HG03135 (cell line): ENCODE results near the gene TXK.

Experiments used
- ATAC-seq: cut with Tn5 transposase; IDR thresholded peaks from one replicate; pipeline ENCODE4 v1.9.1; 2021; ENCODE audit warnings: mild to moderate bottlenecking, moderate library complexity; ENCODE audit not compliant: unreplicated experiment

TXK gene

GRCh38 chr4:48065587-48066052, 68.4 kb downstream of the TXK start:
- peak; percentile 61 for ATAC-seq

- no peak for ATAC-seq
Observed at GRCh38 chr4:48064349-48064748, 69.7 kb downstream of the TXK start.

- no peak for ATAC-seq
Observed at GRCh38 chr4:48058617-48059530, 75.2 kb downstream of the TXK start.

- no peak for ATAC-seq
Observed at GRCh38 chr4:48051078-48051477, 83.0 kb downstream of the TXK start.

- ATAC-seq: no peak
Observed at GRCh38 chr4:48049483-48049882, 84.6 kb downstream of the TXK start.

- peak; percentile 8 for ATAC-seq
Observed at GRCh38 chr4:48047896-48048295, 86.2 kb downstream of the TXK start.

- peak; percentile 97 for ATAC-seq
Observed at GRCh38 chr4:48047421-48047844, 86.6 kb downstream of the TXK start.

- no peak for ATAC-seq
Observed at GRCh38 chr4:48046059-48046458, 88.0 kb downstream of the TXK start.

GRCh38 chr4:48044298-48044697, 89.8 kb downstream of the TXK start:
- no peak for ATAC-seq

- ATAC-seq: no peak
Observed at GRCh38 chr4:48043504-48043903, 90.5 kb downstream of the TXK start.

- no peak for ATAC-seq
Observed at GRCh38 chr4:48042979-48043461, 91.0 kb downstream of the TXK start.

- ATAC-seq: no peak
Observed at GRCh38 chr4:48041535-48042137, 92.4 kb downstream of the TXK start.

- no peak for ATAC-seq
Observed at GRCh38 chr4:48039561-48039960, 94.5 kb downstream of the TXK start.

GRCh38 chr4:48038666-48039065, 95.4 kb downstream of the TXK start:
- no peak for ATAC-seq

- no peak for ATAC-seq
Observed at GRCh38 chr4:48037117-48037462, 97.0 kb downstream of the TXK start.

- no peak for ATAC-seq
Observed at GRCh38 chr4:48035952-48036351, 98.1 kb downstream of the TXK start.

- ATAC-seq: peak; percentile 44
Observed at GRCh38 chr4:48033825-48034413, 100.1 kb downstream of the TXK start.

GRCh38 chr4:48033412-48033811, 100.6 kb downstream of the TXK start:
- no peak for ATAC-seq

- ATAC-seq: no peak
Observed at GRCh38 chr4:48032721-48033120, 101.3 kb downstream of the TXK start.

GRCh38 chr4:48031802-48032525, 102.1 kb downstream of the TXK start:
- no peak for ATAC-seq

- ATAC-seq: no peak
Observed at GRCh38 chr4:48030470-48030869, 103.6 kb downstream of the TXK start.
